GM15510 (cell line): ENCODE results near the gene CEP112.

ENCODE experiments used
- POLR2A ChIP-seq: IDR thresholded peaks from 3 replicates; pipeline ENCODE4 v1.6.1; 2011; ENCODE audit warnings: borderline replicate concordance; ENCODE audit not compliant: insufficient read length; ENCODE audit errors: extremely low read depth

The CEP112 gene

DNA sequence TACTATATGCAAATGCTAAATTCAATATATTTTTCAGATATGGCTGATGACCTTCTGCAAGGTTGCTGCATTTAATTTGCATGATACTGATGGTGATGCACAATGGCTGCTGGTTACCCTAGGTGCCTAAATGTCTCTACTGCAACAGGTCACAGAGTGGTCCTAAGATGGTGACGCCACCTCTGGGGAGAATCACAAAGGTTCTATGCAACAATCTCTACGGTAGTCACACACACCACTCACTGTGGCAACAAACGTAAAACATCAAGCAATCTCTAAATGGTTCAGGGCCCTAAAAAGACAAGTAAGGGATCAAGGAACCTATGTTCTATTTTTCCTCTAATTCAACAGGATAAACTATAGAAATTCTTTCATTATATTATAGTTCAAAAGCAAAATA, 293.3 kb downstream of the CEP112 start:
- no peak for TF ChIP-seq POLR2A

DNA sequence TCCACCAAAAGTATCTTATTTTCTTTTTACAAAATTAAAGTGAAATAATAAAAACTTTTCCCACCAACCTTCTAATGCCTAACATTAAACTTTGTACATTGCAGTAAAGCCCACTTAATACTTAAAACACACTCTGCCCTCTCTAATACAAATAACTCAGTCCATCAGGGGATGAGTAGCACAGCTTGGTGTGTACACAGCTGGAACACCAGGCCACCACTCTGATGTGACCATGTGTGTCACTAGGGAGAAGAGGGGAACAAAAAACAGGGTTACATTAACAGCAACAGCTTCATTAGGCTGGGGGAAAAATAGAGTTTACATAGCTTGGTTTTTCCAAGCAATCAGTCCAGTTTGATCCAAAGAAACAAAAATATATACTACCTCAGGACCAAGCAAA, 295.0 kb downstream of the CEP112 start:
- TF ChIP-seq POLR2A = no peak

DNA sequence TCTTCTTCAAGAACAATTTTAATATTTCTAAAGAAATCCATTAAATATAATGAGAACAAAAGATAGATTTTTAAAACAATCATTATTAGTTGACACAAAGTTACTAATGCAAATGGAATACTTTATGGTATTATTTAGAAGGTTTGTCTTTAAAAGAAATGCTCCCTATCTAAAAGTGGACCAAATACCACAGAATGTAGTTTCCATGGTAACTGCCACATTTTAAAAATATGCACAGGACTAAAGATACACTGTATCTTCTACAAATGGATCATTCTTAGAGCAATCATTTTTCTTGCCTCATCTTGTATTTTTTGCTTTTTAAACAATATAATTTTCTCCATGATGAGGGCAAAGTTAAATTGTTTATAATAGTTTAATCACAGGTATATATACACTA, 296.0 kb downstream of the CEP112 start:
- TF ChIP-seq POLR2A = no peak

GRCh38 chr17:65893692-65894279, 298.1 kb downstream of the CEP112 start:
- no peak for TF ChIP-seq POLR2A

GRCh38 chr17:65892912-65893377, 299.0 kb downstream of the CEP112 start:
- TF ChIP-seq POLR2A = no peak

DNA sequence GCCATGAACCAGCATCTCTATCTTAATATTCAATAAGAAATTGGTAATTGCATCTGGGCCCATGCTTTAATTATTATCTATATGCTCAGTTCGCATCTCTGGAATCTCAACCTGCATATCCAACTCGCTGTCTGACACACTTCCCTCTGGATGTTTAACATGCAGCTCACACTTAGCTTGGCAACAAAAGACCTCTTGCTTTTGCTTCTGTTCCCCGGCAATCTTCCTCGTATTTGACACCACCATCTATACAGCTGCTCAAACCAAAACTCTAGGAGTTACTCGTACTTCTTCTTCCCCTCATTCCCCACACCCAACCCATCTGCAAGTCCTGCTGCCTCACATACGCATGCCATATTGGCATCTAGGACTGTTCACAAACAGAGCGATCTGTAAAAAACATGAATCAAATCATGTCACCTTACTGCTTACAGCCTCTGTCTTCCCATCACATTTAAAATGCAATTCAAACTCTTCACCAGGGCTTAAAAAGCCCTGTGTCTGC, 300.6 kb downstream of the CEP112 start:
- no peak for TF ChIP-seq POLR2A

- TF ChIP-seq POLR2A = no peak
These were observed 303.3 kb downstream of the CEP112 start for GRCh38 chr17:65888649-65889048.

DNA sequence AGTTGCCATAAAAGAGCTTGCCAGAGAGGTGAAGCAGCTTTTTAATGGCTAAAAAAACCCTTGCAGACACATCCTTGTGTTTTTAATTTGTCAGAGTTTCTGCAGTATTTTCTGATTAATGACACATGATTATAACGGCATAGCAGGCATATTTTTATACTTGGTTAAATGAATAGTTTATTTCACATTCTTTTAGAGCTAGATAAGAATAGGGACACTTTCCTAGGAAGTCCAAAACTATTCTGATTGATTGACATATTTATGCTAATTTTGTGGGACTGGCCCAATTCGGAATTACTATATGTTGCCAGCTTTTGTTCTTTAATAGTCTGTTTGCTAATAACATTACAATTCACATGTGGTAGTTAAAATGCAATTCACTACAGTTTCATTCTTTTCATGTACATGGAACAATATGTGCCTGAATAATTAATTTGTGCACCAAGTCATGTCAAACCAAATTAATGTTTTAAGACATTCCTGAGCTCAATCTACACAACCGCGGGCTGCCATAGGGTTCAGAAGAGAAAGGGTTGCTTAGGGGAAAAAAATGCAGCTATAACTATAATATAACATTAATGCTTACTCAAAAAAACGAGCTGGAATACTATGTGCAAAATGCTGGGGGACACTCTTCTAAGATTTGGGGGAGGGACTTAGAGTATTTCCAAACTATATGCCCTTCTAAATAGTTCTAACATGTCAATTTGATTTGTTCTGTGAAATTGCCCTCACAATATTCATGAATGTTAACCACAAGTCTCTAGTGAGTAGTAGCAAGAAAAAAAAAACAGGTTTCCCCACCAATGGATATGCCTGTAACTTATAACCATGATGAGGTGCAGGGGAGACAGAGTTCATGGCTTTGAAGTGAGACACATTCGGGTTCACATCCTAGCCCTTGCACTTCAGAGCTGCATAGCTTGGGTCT, 305.4 kb downstream of the CEP112 start:
- no peak for TF ChIP-seq POLR2A

- no peak for TF ChIP-seq POLR2A
These were observed 306.2 kb downstream of the CEP112 start for GRCh38 chr17:65885541-65886312.

GRCh38 chr17:65876985-65877384, 314.9 kb downstream of the CEP112 start:
- no peak for TF ChIP-seq POLR2A

DNA sequence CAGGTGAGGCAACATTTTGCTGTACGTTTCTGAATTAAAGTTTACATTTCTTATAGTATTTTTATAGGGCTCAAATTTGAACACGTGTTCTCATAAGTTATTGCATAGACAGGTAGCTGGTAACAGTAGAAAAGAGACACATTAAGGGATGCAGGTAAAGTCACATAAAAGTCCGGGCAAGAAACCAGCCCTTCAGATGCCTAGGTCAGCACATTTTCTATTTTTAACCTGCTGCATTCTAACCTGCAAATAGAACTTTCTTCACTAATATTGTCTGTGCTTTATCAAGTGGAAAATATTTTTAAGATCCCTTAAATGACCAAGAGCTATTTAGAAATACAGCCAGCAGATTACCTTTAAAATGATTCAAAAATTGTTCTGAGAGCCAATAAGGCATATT, 323.1 kb downstream of the CEP112 start:
- TF ChIP-seq POLR2A = no peak

- no peak for TF ChIP-seq POLR2A
These were observed 324.9 kb downstream of the CEP112 start for GRCh38 chr17:65867014-65867413.

GRCh38 chr17:65865715-65866425, 326.1 kb downstream of the CEP112 start:
- TF ChIP-seq POLR2A = no peak

- no peak for TF ChIP-seq POLR2A
These were observed 327.5 kb downstream of the CEP112 start for GRCh38 chr17:65864394-65864793.
